Keratinocyte (primary cell): ENCODE results near the gene AGAP5. TPM values are rescaled to one million over a fixed set of nuclear protein-coding genes. Genes with fewer than 3 reads are reported as not detected.
"Not testable (repeated sequence)": the region's sequence is repeated elsewhere in the genome, so short reads cannot be mapped to it uniquely, and the experiment has no call there.

Source experiments
- DNase-seq: peaks from one replicate; pipeline ENCODE4 v3.0.0-alpha.2; 2011; ENCODE audit warnings: low read depth, missing footprints, low spot score
- FAIRE-seq: peaks from 2 replicates; lab custom pipeline; 2011; peaks lifted over from hg19 to GRCh38; lab: Jason Lieb, UNC
- H2AFZ ChIP-seq: 2 replicates; pipeline ENCODE4 v1.6.0; 2012; ENCODE audit warnings: low read length, control low read depth, inconsistent platforms; ENCODE audit not compliant: control insufficient read depth
- H3K27ac ChIP-seq: 2 replicates; pipeline ENCODE4 v1.5.1; 2011; ENCODE audit warnings: low read length; ENCODE audit not compliant: control insufficient read depth, insufficient read depth
- H3K27me3 ChIP-seq: 3 replicates; pipeline ENCODE4 v1.6.0; 2011; ENCODE audit warnings: low read length; ENCODE audit not compliant: control insufficient read depth, insufficient read depth; ENCODE audit errors: extremely low read depth
- H3K36me3 ChIP-seq, 2 experiments: 2 replicates in 1 of 2; 3 replicates in 1 of 2; pipeline ENCODE4 v1.5.1; 2011; ENCODE audit warnings: low read length in 2 of 2, mild to moderate bottlenecking in 1 of 2; ENCODE audit not compliant: control insufficient read depth in 2 of 2, insufficient read depth in 2 of 2; ENCODE audit errors: extremely low read depth in 1 of 2
- H3K4me1 ChIP-seq: 3 replicates; pipeline ENCODE4 v1.5.1; 2011; ENCODE audit warnings: low read length; ENCODE audit not compliant: control insufficient read depth, insufficient read depth; ENCODE audit errors: extremely low read depth
- H3K4me2 ChIP-seq: 3 replicates; pipeline ENCODE4 v1.6.0; 2011; ENCODE audit warnings: low read depth, low read length; ENCODE audit not compliant: control insufficient read depth, insufficient read depth; ENCODE audit errors: extremely low read depth
- H3K4me3 ChIP-seq, 3 experiments: fragments of 200-600 bp in 1 of 3; sonication (generic) in 1 of 3; 2 replicates in 2 of 3; 3 replicates in 1 of 3; pipeline ENCODE4 v1.5.1; 2011 to 2016; ENCODE audit warnings: low read length in 3 of 3, mild to moderate bottlenecking in 3 of 3, control low read depth in 2 of 3, inconsistent platforms in 1 of 3, low read depth in 1 of 3, mixed read lengths in 1 of 3, mixed run types in 1 of 3, moderate library complexity in 1 of 3; ENCODE audit not compliant: control insufficient read depth in 2 of 3, insufficient read depth in 2 of 3; ENCODE audit errors: extremely low read depth in 1 of 3
- H3K79me2 ChIP-seq: 2 replicates; pipeline ENCODE4 v1.6.0; 2012; ENCODE audit warnings: low read length; ENCODE audit not compliant: control insufficient read depth, insufficient read depth
- H3K9ac ChIP-seq: 3 replicates; pipeline ENCODE4 v1.6.0; 2011; ENCODE audit warnings: low read length; ENCODE audit not compliant: control insufficient read depth, insufficient read depth; ENCODE audit errors: extremely low read depth
- H3K9me1 ChIP-seq: 3 replicates; pipeline ENCODE4 v1.6.0; 2011; ENCODE audit warnings: low read length; ENCODE audit not compliant: control insufficient read depth, insufficient read depth; ENCODE audit errors: extremely low read depth
- H3K9me3 ChIP-seq: 2 replicates; pipeline ENCODE4 v1.5.1; 2012; ENCODE audit warnings: low read depth, low read length; ENCODE audit not compliant: control insufficient read depth
- H4K20me1 ChIP-seq: 3 replicates; pipeline ENCODE4 v1.6.0; 2011; ENCODE audit warnings: low read length; ENCODE audit not compliant: control insufficient read depth, insufficient read depth; ENCODE audit errors: extremely low read depth
- EZH2 ChIP-seq: IDR thresholded peaks from one replicate; pipeline ENCODE4 v1.6.1; 2012; ENCODE audit warnings: inconsistent platforms, mild to moderate bottlenecking, low read length, moderate library complexity
- dilution Hi-C: fragments of 300-500 bp; cut with MboI; formaldehyde crosslinking; loops from one replicate; pipeline ENCODE4 v1.7.0; 2020; ENCODE audit warnings: low sequenced_read_pairs; ENCODE audit not compliant: extremely low pct_ligation_motif_present
- polyA plus RNA-seq, 5 experiments: library from polyadenylated mRNA; depleted of rRNA in 3 of 5; stranded (reverse) in 3 of 5; stranded (forward) in 1 of 5; unstranded in 1 of 5; fragments of >200 nt; gene quantifications; 1 replicate in 1 of 5; 2 replicates in 3 of 5; 3 replicates in 1 of 5; pipeline versions ENCODE4 v1.2.1 to v1.2.3, GENCODE V29; 2011 to 2012; ENCODE audit warnings: missing spikeins in 2 of 5, low read depth in 1 of 5, low replicate concordance in 1 of 5
- TF ChIP-seq, protein P1 (sequence below), 3 experiments: IDR thresholded peaks in 1 of 3; conservative IDR thresholded peaks in 1 of 3; optimal IDR thresholded peaks in 1 of 3; 2 replicates in 2 of 3; 3 replicates in 1 of 3; pipeline versions ENCODE3 to v1.5.1; 2011; ENCODE audit warnings: low read length in 3 of 3, mild to moderate bottlenecking in 3 of 3, moderate library complexity in 2 of 3, control low read depth in 1 of 3, inconsistent platforms in 1 of 3; ENCODE audit not compliant: insufficient read depth in 2 of 3; ENCODE audit errors: extremely low read depth in 1 of 3

Gene AGAP5
- polyA plus RNA-seq, 1 donor (not counting 4 experiments of a cell fraction or from before 2014, with no cell fraction given): 3.6 TPM

DNA sequence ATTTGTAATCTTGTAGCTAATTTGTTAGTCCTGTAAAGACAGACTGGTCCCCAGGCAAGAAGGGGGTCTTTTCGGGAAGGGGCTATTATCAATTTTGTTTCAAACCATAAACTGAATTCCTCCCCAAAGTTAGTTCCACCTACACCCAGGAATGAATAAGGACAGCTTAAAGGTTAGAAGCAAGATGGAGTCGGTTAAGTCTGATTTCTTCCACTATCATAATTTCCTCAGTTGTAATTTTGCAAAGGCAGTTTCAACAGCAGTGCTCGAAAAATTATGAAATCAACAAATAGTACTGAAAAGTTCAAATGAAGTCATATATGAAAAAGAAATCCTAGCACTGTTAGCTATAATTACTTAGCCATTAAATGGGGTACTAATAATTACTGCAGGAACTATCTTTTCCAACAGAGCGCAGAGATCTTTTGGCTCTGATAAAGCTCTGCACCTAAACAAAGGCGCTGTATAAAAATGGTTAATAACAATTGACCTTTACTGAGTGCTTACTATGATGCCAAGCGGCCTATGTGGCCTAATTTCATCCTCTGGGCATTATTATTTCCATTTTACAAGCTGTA is 45.5 kb upstream of the AGAP5 start:
- H3K4me1 ChIP-seq: peaks cover 17% of the 10 kb centered on the region
- no peaks in the 10 kb centered on the region for H3K9me3 ChIP-seq
- H4K20me1 ChIP-seq: no peaks in the 10 kb centered on the region
- peak overlapping the region; percentile 85 for H2AFZ ChIP-seq
- FAIRE-seq (no peak), DNase-seq (no peak)
- no peaks in the 10 kb centered on the region for H3K27me3 ChIP-seq
- H3K9ac ChIP-seq: peak overlapping the region; percentile 98
- peak overlapping the region; percentile 87 to 100 (median 100) for H3K4me3 ChIP-seq
- H3K9me1 ChIP-seq: no peaks in the 10 kb centered on the region
- H3K4me2 ChIP-seq: peak overlapping the region; percentile 94
- TF ChIP-seq, protein P1, sequence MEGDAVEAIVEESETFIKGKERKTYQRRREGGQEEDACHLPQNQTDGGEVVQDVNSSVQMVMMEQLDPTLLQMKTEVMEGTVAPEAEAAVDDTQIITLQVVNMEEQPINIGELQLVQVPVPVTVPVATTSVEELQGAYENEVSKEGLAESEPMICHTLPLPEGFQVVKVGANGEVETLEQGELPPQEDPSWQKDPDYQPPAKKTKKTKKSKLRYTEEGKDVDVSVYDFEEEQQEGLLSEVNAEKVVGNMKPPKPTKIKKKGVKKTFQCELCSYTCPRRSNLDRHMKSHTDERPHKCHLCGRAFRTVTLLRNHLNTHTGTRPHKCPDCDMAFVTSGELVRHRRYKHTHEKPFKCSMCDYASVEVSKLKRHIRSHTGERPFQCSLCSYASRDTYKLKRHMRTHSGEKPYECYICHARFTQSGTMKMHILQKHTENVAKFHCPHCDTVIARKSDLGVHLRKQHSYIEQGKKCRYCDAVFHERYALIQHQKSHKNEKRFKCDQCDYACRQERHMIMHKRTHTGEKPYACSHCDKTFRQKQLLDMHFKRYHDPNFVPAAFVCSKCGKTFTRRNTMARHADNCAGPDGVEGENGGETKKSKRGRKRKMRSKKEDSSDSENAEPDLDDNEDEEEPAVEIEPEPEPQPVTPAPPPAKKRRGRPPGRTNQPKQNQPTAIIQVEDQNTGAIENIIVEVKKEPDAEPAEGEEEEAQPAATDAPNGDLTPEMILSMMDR (optimal IDR thresholded peaks at IDR 0.05 in 1 of 3, IDR thresholded peaks at IDR 0.05 in 1 of 3, conservative IDR thresholded peaks at IDR 0.05 in 1 of 3; ENCODE audit: extremely low read depth in 1 of 3, insufficient read depth in 2 of 3, low read length in 3 of 3): no peak
- TF ChIP-seq EZH2: no peak
- H3K27ac ChIP-seq: peak overlapping the region; percentile 98
- dilution Hi-C loops: no loop called here
- H3K36me3 ChIP-seq: peaks cover 6% of the 10 kb centered on the region in 2 experiments
- peaks cover 47% of the 10 kb centered on the region for H3K79me2 ChIP-seq

DNA sequence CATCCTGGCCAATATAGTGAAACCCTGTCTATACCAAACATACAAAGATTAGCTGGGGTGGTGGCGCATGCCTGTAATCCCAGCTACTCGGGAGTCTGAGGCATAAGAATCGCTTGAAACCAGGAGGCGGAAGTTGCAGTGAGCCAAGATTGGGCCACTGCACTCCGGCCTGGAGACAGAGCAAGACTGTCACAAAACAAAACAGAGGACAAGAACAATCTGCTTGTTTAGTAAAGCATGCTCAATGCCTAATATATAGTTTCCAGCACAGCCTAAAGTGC is 44.5 kb upstream of the AGAP5 start:
- FAIRE-seq: no peak
- dilution Hi-C loops: no loop called here
- Histone ChIP-seq H3K27ac (no peak overlapping the region), H3K9me3 (no peaks in the 10 kb centered on the region), H3K36me3 (peaks cover 6% of the 10 kb centered on the region in 2 experiments), H3K9ac (no peak overlapping the region), H3K4me1 (peaks cover 17% of the 10 kb centered on the region), H3K27me3 (no peaks in the 10 kb centered on the region), H3K9me1 (no peaks in the 10 kb centered on the region), H2AFZ (no peak overlapping the region), H4K20me1 (no peaks in the 10 kb centered on the region), H3K4me2 (peak overlapping the region; percentile 19), H3K4me3 (no peak overlapping the region), H3K79me2 (peaks cover 42% of the 10 kb centered on the region)
- no peak for TF ChIP-seq EZH2
- TF ChIP-seq, protein P1 (optimal IDR thresholded peaks at IDR 0.05 in 1 of 3, IDR thresholded peaks at IDR 0.05 in 1 of 3, conservative IDR thresholded peaks at IDR 0.05 in 1 of 3; ENCODE audit: extremely low read depth in 1 of 3, insufficient read depth in 2 of 3, low read length in 3 of 3): no peak
- DNase-seq: no peak

DNA sequence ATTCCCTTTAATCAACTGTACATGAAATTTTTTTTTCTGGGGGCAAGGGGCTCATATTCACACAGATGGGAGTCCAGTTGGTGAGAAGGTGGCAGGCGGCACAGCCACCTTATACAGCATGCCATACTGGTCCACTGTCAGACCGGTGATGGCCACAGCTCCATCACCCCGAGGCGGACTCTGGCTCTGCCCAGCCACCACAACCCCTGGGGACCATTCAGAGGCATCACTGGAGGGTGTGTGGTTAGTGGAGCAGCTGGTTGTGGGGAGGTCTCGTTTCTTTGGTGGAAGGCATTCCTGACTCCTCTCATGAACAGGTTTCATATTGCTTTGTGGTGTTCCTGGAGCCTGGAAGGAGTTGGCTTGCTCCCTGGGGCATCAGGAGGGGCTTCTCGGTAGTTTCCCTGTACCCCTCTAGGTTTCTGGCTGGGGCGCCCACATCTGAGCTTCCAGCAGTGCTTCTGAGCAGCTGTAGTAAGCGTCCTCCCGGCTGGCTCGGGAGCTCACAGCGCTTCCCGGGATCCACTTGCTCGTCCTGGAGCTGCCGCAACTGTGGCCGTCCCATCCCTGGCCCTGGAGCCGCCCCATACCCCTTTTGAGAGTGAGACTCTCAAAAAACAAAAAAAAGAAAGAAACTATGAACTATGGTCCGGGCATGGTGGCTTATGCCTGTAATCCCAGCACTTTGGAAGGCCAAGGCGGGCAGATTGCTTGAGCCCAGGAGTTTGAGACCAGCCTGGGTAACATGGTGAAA is 42.8 kb upstream of the AGAP5 start:
- H3K27me3 ChIP-seq, H3K4me3 ChIP-seq, H2AFZ ChIP-seq, H3K9ac ChIP-seq, H3K27ac ChIP-seq, H3K4me2 ChIP-seq, FAIRE-seq, dilution Hi-C loops, DNase-seq, H3K9me3 ChIP-seq, H3K36me3 ChIP-seq, H4K20me1 ChIP-seq, H3K9me1 ChIP-seq: not testable (repeated sequence)
- peaks cover 28% of the 10 kb centered on the region for H3K79me2 ChIP-seq
- peaks cover 14% of the 10 kb centered on the region for H3K4me1 ChIP-seq
